Measurements from ENCODE around the gene TGFB2.

- no peak for TF ChIP-seq CTCF (IDR thresholded peaks at IDR 0.05)
- no peak for TF ChIP-seq POLR2A (IDR thresholded peaks at IDR 0.05)
These were observed 63.0 kb downstream of the TGFB2 start for GRCh38 chr1:218408135-218408534.

Data from thyroid gland (tissue), 4 donors.